Stimulated activated naive CD8-positive, alpha-beta T cell treated with anti-CD3 and anti-CD28 coated beads, Interleukin-15, amount 100 ng/mL, for 72 hours (primary cell): ENCODE data around the gene FCRL2.

Experiments used
- ATAC-seq: fragments of 150-1000 bp; cut with Tn5 transposase; 2 replicates; pipeline ENCODE4 v1.10.0; 2021; ENCODE audit warnings: mild to moderate bottlenecking, moderate library complexity
- DNase-seq, 2 donors: peaks; one replicate each; pipeline ENCODE4 v3.0.0; 2021 to 2022
- H3K27ac Mint-ChIP-seq, 2 donors: one replicate each; pipeline ENCODE4 v1.8.0; 2022; ENCODE audit warnings: mild to moderate bottlenecking in 2 of 2, mixed read lengths in 2 of 2, moderate library complexity in 2 of 2
- H3K27me3 Mint-ChIP-seq: one replicate; pipeline ENCODE4 v1.8.0; 2022; ENCODE audit warnings: mixed read lengths
- H3K4me1 Mint-ChIP-seq: one replicate; pipeline ENCODE4 v1.8.0; 2022; ENCODE audit warnings: mild to moderate bottlenecking, mixed read lengths
- H3K4me3 Mint-ChIP-seq, 2 donors: one replicate each; pipeline ENCODE4 v1.8.0; 2022; ENCODE audit warnings: mild to moderate bottlenecking in 2 of 2, mixed read lengths in 2 of 2, moderate library complexity in 1 of 2
- H3K9me3 Mint-ChIP-seq, 2 donors: one replicate each; pipeline ENCODE4 v1.8.0; 2022; ENCODE audit warnings: mixed read lengths in 2 of 2

Gene FCRL2

DNA sequence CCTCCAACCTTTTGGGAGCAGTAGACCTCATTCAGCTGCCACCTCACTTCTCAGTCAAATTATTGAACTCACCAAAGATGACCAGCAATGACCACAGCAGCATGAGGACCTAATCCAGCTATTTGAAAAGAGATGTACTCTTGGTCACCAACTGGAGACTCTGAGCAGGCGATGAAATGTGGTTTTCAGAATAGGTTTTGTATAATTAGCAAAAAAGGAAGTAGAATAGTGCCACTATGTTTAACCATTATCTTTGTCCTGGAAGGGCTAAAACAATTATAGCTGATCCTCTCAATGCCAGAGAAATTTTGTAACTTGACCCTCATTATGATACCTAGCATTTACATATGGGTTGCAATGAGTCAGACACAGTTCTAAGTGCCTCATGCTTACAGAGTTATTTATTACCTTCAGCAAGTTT, at the start of gene FCRL2:
FCRL2 (minus strand) TSS at position 162 of the 421 bp plus-strand sequence; CDS start at position 103, 59 bp downstream.
- ATAC-seq (no peak), DNase-seq (no peak)
- peaks cover 28% of the 10 kb centered on the region for H3K27me3 Mint-ChIP-seq
- no peak within 1 kb of the TSS for H3K4me3 Mint-ChIP-seq
- no peak within 1 kb of the TSS for H3K27ac Mint-ChIP-seq
- peaks cover 10% of the 10 kb centered on the region for H3K4me1 Mint-ChIP-seq
- no peaks in the 10 kb centered on the region for H3K9me3 Mint-ChIP-seq

DNA sequence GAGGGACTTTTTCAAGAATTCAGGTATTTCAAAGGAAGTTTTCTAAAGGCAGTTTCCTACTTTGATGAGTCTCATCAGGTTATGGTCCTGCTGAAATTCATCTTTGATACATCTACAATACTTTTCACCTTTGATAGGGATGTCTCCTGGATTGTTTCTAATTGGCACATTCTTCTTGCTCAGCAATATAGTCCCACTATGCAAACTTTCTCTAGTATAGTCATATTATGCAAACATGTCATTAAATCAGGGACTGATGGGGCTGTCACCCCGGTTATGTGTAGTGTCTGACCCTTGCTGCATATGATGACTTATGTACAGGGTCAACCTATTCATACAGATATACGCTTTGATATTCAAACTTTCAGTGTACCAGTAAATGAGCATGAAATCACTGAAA, 43.4 kb upstream of the FCRL2 start:
- DNase-seq (no peak), ATAC-seq (no peak)
- Mint-ChIP-seq H3K9me3 (no peaks in the 10 kb centered on the region), H3K4me1 (no peaks in the 10 kb centered on the region), H3K27me3 (peaks cover 9% of the 10 kb centered on the region), H3K4me3 (no peak overlapping the region), H3K27ac (no peak overlapping the region)

- Mint-ChIP-seq H3K4me3 (no peak within 1 kb of the TSS), H3K4me1 (no peaks in the 10 kb centered on the region), H3K27me3 (peaks cover 9% of the 10 kb centered on the region), H3K27ac (no peak within 1 kb of the TSS), H3K9me3 (no peaks in the 10 kb centered on the region)
- DNase-seq = no peak
- ATAC-seq = no peak
Measured at GRCh38 chr1:157819896-157820295, 43.0 kb upstream of the FCRL2 start, which contains the start of gene FCRL1. Gene FCRL1 (minus strand): TSS chr1:157820120. CDS start chr1:157820037, 83 bp downstream.

DNA sequence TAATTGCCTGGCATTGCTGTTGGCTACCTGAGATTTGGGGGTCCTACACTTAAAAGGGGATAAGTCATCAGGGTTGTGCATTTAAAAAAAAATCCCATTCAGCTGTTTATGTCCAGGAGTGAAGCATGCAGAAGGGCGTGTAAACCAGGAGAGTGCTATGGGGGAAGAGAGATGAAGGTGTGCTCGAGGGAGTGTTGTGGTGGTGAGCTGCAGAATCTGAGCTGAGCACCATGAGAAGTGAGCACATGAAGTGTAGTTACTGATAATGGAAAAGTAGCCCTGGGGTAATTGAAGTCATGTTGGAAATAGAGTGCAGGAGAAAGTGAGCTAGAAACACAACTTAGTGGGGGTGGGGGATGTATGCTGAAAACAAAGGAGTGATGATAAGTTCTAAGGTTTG, 42.3 kb upstream of the FCRL2 start:
- H3K4me1 Mint-ChIP-seq = no peaks in the 10 kb centered on the region
- H3K9me3 Mint-ChIP-seq = no peaks in the 10 kb centered on the region
- no peak overlapping the region for H3K4me3 Mint-ChIP-seq
- no peak for DNase-seq
- peaks cover 9% of the 10 kb centered on the region for H3K27me3 Mint-ChIP-seq
- no peak for ATAC-seq
- no peak overlapping the region for H3K27ac Mint-ChIP-seq

DNA sequence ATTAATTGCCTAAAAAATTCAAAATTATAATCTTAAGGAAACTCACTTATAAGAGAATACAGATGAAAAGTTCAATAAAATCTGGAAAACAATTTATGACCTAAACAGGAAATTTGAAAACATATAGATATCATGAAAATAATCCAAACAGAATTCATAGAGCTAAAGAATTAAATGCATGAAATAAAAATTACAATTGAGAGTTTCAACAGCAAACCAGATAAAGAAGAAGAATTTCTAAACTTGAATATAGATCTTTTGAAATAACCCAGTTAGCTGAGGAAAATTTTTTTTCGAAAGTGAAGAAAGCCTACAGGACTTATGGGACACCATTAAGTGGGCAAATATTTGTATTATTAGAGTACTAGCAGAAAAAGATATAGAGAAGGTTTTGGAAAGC, 36.3 kb upstream of the FCRL2 start:
- H3K27me3 Mint-ChIP-seq = peaks cover 25% of the 10 kb centered on the region
- H3K4me1 Mint-ChIP-seq = no peaks in the 10 kb centered on the region
- H3K4me3 Mint-ChIP-seq = no peak overlapping the region
- H3K9me3 Mint-ChIP-seq = peaks cover 11 to 19% of the 10 kb centered on the region in 2 donors
- no peak overlapping the region for H3K27ac Mint-ChIP-seq
- DNase-seq = no peak
- ATAC-seq = no peak

DNA sequence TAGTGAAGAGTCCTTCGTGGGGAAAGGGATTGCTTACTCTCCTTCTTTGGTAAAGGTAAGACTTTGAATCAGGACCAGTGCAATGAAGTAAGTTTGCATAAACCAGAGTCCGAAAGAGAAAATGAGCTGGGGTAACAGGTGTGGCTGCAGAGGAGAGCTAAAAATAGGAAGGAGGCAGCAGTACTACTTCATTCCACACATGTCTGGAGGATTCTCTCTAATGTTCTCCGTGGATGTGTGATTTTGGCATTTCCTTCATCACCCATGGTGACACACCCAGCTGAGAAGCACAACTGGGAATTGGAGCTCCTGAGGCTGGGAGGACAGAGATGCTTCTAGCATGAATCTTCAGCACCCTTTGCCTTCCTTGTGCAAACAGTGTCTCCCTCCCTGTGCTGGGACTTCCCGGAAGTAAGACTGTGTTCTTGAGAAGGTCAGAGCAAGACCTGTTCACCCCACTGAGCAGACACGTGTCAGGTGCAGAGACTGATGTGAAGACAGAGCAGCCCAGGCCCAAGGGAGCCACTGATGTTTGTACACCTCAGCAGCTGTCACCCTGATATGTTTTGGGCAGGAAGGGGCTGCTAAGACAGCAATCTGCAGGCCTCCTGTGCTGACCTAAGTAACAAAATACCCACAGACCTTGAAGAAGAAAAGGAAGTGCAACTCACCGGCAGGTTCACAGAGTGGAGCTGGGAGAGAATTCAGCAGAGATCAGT, 29.7 kb upstream of the FCRL2 start:
- no peak for DNase-seq
- Mint-ChIP-seq H3K4me3 (no peak overlapping the region), H3K27me3 (peaks cover 20% of the 10 kb centered on the region), H3K27ac (peak overlapping the region in 1 of 2 donors; percentile 13), H3K4me1 (no peaks in the 10 kb centered on the region), H3K9me3 (peaks cover 0 to 7% of the 10 kb centered on the region in 2 donors)
- ATAC-seq = no peak

DNA sequence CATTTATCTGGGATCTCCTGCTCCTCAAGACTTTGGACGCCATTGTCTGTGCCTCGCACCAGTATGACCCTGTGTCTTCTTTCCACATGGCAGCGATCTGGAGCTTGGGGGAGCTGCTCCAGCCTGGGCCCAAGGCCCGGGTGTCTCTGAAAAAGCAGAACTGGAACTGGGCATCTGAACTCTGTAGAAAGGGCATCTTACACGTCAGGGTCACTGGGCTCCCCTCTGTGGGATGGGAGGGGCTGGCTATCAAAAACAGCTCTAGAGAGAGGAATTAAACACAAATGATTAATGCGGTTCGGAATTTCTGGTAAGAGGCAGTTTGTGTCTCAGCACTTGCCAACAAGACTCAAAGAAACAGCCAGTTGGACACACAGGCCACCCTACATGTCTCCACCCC, 26.9 kb upstream of the FCRL2 start:
- peaks cover 10% of the 10 kb centered on the region for H3K27me3 Mint-ChIP-seq
- H3K27ac Mint-ChIP-seq = no peak overlapping the region
- no peaks in the 10 kb centered on the region for H3K9me3 Mint-ChIP-seq
- no peak overlapping the region for H3K4me3 Mint-ChIP-seq
- DNase-seq = no peak
- no peaks in the 10 kb centered on the region for H3K4me1 Mint-ChIP-seq
- no peak for ATAC-seq

- ATAC-seq = no peak
- Mint-ChIP-seq H3K27me3 (no peaks in the 10 kb centered on the region), H3K4me3 (no peak overlapping the region), H3K4me1 (no peaks in the 10 kb centered on the region), H3K9me3 (no peaks in the 10 kb centered on the region), H3K27ac (no peak overlapping the region)
- DNase-seq = no peak
Measured at GRCh38 chr1:157799996-157800395, 23.1 kb upstream of the FCRL2 start.

GRCh38 chr1:157798211-157798610, 21.3 kb upstream of the FCRL2 start:
- ATAC-seq (no peak), DNase-seq (no peak)
- Mint-ChIP-seq H3K4me1 (no peaks in the 10 kb centered on the region), H3K27me3 (no peaks in the 10 kb centered on the region), H3K27ac (no peak overlapping the region), H3K9me3 (peaks cover 3 to 5% of the 10 kb centered on the region in 2 donors), H3K4me3 (no peak overlapping the region)

DNA sequence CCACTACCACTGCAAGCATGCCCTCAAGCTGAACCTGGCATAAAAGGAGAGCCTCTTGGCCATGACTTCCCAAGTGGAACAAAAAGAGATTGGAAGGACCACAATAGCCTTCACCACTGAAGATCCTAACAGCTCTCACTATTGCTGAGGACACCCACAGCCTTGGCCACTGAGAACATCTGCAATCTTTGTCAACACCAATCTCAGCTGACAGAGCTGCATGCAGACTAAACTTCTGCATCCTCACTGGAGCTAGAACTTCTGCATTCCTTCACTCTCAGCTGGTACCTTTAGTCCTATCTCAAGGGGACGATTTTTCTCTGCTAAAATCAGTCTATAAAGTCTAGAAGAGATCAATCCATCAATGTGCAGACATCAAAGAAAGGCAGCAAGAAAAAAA, 8.3 kb upstream of the FCRL2 start:
- Mint-ChIP-seq H3K27me3 (peaks cover 13% of the 10 kb centered on the region), H3K9me3 (peaks cover 12 to 15% of the 10 kb centered on the region in 2 donors), H3K4me3 (no peak overlapping the region), H3K4me1 (peaks cover 10% of the 10 kb centered on the region), H3K27ac (no peak overlapping the region)
- DNase-seq (no peak), ATAC-seq (no peak)

DNA sequence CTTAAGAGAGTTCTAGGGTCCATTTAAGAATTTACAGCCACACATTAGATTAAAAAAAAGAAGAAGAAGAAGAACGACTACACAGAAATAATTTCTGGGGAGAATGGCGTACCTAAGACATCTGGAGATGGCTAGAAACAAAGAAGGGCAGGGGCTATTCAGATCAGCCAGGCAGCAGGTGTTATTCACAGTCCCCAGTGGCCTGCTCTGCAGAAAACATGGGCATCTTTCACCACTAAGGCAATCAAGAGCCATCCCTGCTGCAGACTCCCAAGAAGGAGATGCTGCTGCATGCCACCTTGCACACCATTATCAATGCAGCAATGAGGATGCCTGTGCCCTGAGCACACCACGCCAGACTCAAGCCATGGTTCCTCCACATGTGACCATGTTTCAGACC, 7.9 kb upstream of the FCRL2 start:
- ATAC-seq = no peak
- no peak for DNase-seq
- H3K27me3 Mint-ChIP-seq = peaks cover 13% of the 10 kb centered on the region
- peaks cover 10% of the 10 kb centered on the region for H3K4me1 Mint-ChIP-seq
- peaks cover 8 to 11% of the 10 kb centered on the region in 2 donors for H3K9me3 Mint-ChIP-seq
- H3K4me3 Mint-ChIP-seq = no peak overlapping the region
- H3K27ac Mint-ChIP-seq = no peak overlapping the region

GRCh38 chr1:157782931-157783330, 6.0 kb upstream of the FCRL2 start:
- DNase-seq (no peak), ATAC-seq (no peak)
- peaks cover 10% of the 10 kb centered on the region for H3K4me1 Mint-ChIP-seq

GRCh38 chr1:157781048-157781447, 4.1 kb upstream of the FCRL2 start:
- DNase-seq (no peak), ATAC-seq (peak; percentile 58)
- H3K27me3 Mint-ChIP-seq = peaks cover 19% of the 10 kb centered on the region
- H3K4me3 Mint-ChIP-seq = no peak overlapping the region
- H3K4me1 Mint-ChIP-seq = peaks cover 10% of the 10 kb centered on the region
- no peak overlapping the region for H3K27ac Mint-ChIP-seq
- no peaks in the 10 kb centered on the region for H3K9me3 Mint-ChIP-seq

More at GRCh38 chr1:157782931-157783330, 6.0 kb upstream of the FCRL2 start:
- Mint-ChIP-seq H3K27ac (no peak overlapping the region), H3K27me3 (peaks cover 19% of the 10 kb centered on the region), H3K4me3 (no peak overlapping the region), H3K9me3 (peaks cover 5 to 9% of the 10 kb centered on the region in 2 donors)

DNA sequence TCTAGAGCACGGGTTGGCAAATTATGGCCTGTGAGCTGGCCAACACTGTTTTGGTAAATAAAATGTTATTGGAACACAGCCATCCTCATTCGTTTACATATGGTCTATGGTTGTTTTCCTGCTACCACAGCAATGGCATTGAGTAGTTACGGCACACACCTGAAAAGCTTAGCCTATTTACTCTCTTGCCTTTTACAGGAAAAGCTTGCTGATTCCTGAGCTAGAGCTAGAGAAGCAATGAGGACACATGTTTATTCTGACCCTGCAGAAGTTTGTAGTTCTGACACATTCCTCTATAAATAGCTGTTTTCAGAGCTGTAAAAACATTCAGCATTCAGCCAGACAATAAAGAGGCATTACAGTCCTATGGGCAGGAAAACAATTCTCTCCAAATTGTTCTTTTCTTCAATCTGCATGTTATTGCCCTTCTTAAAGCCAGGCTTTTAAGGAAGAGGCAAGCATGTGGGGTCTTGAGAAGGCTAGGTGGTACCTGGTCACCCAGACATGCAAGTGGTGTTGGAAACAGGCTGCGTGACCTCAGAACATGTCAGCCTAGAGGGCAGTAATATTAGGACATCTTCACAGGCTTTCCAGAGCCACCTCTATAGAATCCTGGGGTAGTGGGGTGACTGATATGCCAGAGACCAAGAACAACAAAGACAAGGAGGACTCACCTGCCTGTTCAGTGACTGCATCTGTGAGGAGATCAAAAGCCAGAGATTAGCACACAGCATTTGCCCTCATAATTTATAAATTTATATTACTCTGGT, 1.6 kb downstream of the FCRL2 start:
- Mint-ChIP-seq H3K4me3 (no peak overlapping the region), H3K27ac (no peak overlapping the region), H3K4me1 (no peaks in the 10 kb centered on the region), H3K9me3 (no peaks in the 10 kb centered on the region), H3K27me3 (peaks cover 16% of the 10 kb centered on the region)
- ATAC-seq (no peak), DNase-seq (no peak)

DNA sequence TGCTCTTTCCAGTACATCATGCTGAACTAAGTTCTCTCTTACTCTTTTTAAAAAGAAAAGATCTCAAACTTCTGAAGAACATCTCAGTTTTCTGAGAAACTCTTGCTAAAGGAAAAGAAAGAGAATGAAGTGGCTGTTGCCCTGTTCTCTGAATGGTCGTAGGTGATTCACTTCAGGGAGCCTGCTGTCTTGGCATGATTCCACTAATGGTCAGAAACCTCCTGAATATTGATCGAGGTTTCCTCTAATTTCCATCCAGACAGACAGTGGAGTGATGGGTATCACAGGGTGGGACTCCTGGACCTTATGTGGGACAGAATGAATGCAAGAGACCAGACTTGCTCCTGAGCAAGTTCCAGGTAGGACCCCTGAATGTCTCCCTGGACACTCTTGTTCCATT, 2.5 kb downstream of the FCRL2 start:
- Mint-ChIP-seq H3K27me3 (peaks cover 13% of the 10 kb centered on the region), H3K9me3 (no peaks in the 10 kb centered on the region), H3K4me3 (no peak overlapping the region), H3K4me1 (no peaks in the 10 kb centered on the region), H3K27ac (no peak overlapping the region)
- DNase-seq (no peak), ATAC-seq (no peak)
